OCI-LY1 (cell line): ENCODE data around the gene PDE1A.

ENCODE experiments used
- H2AFZ ChIP-seq: fragments of 200-600 bp; sonication (generic), shearing (Covaris generic); 2 replicates; pipeline ENCODE4 v1.6.0; 2014; ENCODE audit warnings: antibody characterized with exemption, mild to moderate bottlenecking, low read length
- H3F3A ChIP-seq: fragments of 200-600 bp; sonication (generic), shearing (Covaris generic); 2 replicates; pipeline ENCODE4 v1.6.0; 2014; ENCODE audit warnings: mild to moderate bottlenecking, antibody characterized with exemption, low read length, moderate library complexity; ENCODE audit not compliant: insufficient read depth
- H3K27ac ChIP-seq: fragments of 200-600 bp; sonication (generic); 2 replicates; pipeline ENCODE4 v1.5.1; 2014; ENCODE audit warnings: low read length, mixed run types, mild to moderate bottlenecking, low read depth; ENCODE audit not compliant: poor library complexity, severe bottlenecking
- H3K27me3 ChIP-seq: fragments of 200-600 bp; sonication (generic); 2 replicates; pipeline ENCODE4 v1.6.0; 2014; ENCODE audit warnings: antibody characterized with exemption, mild to moderate bottlenecking, low read length, moderate library complexity; ENCODE audit not compliant: insufficient read depth
- H3K36me3 ChIP-seq: fragments of 200-600 bp; sonication (generic); 2 replicates; pipeline ENCODE4 v1.6.1; 2014; ENCODE audit warnings: mild to moderate bottlenecking, antibody characterized with exemption, low read length, moderate library complexity, mixed read lengths; ENCODE audit not compliant: insufficient read depth
- H3K4me1 ChIP-seq: fragments of 200-600 bp; sonication (generic); 2 replicates; pipeline ENCODE4 v1.5.1; 2014; ENCODE audit warnings: mild to moderate bottlenecking, low read length, moderate library complexity; ENCODE audit not compliant: insufficient read depth, severe bottlenecking
- H3K4me2 ChIP-seq: fragments of 200-600 bp; sonication (generic), shearing (Covaris generic); 2 replicates; pipeline ENCODE4 v1.6.1; 2014; ENCODE audit warnings: low read length
- H3K4me3 ChIP-seq: fragments of 200-600 bp; sonication (generic); 2 replicates; pipeline ENCODE4 v1.5.1; 2014; ENCODE audit warnings: low read length, low read depth, mild to moderate bottlenecking, mixed read lengths; ENCODE audit not compliant: poor library complexity, severe bottlenecking
- H3K79me2 ChIP-seq: fragments of 200-600 bp; shearing (Covaris generic); 2 replicates; pipeline ENCODE4 v1.6.1; 2016; ENCODE audit warnings: mixed run types, low read length, mixed read lengths; ENCODE audit not compliant: insufficient read depth
- H3K9ac ChIP-seq: fragments of 200-600 bp; sonication (generic), shearing (Covaris generic); 2 replicates; pipeline ENCODE4 v1.6.1; 2014; ENCODE audit warnings: mild to moderate bottlenecking, low read length, mixed read lengths
- H3K9me2 ChIP-seq: fragments of 200-600 bp; sonication (generic), shearing (Covaris generic); 2 replicates; pipeline ENCODE4 v1.6.1; 2014; ENCODE audit warnings: low read depth, mild to moderate bottlenecking, low read length, mixed read lengths
- H3K9me3 ChIP-seq: fragments of 200-600 bp; shearing (Covaris generic); 2 replicates; pipeline ENCODE4 v1.6.1; 2014; ENCODE audit warnings: low read length, mixed read lengths
- H4K20me1 ChIP-seq: fragments of 200-600 bp; sonication (generic), shearing (Covaris generic); 2 replicates; pipeline ENCODE4 v1.6.0; 2016; ENCODE audit warnings: mild to moderate bottlenecking, low read length; ENCODE audit not compliant: insufficient read depth
- CTCF ChIP-seq: fragments of 200-600 bp; sonication (generic), shearing (Covaris generic); IDR thresholded peaks from 2 replicates; pipeline ENCODE4 v1.5.1; 2017; ENCODE audit warnings: mild to moderate bottlenecking, antibody characterized with exemption, low read length, moderate library complexity, mixed read lengths
- EZH2 ChIP-seq: fragments of 200-600 bp; sonication (generic), shearing (Covaris generic); IDR thresholded peaks from 2 replicates; pipeline ENCODE4 v1.8.0; 2017; ENCODE audit warnings: borderline replicate concordance, mixed run types, mild to moderate bottlenecking, antibody characterized with exemption, low read length, moderate library complexity, mixed read lengths

PDE1A gene

DNA sequence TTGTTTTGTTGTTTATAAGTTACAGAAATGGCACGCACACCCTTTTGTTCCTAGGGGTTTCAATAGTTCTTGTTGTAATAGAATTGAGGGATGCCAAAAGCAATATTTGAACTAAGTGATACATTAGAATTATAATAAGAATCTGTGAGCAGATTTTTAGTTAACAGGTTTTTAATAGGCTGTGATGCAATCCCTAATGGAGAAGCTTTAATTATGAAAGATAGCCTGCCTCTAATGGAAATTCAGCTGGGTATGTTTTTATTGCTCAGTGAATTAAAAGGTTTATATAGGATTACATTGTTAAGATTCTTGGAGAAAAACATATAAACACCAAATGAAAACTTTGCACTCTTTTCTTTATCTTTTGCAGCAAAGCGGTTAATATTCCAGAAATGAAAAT is 310.1 kb downstream of the PDE1A start:
- no peak for TF ChIP-seq CTCF
- no peak for TF ChIP-seq EZH2
- Histone ChIP-seq H3K9me3 (no peaks in the 10 kb centered on the region), H3F3A (no peaks in the 10 kb centered on the region), H2AFZ (no peak overlapping the region), H3K79me2 (no peaks in the 10 kb centered on the region), H3K9me2 (no peaks in the 10 kb centered on the region), H3K4me3 (no peak overlapping the region), H3K36me3 (no peaks in the 10 kb centered on the region), H3K9ac (no peak overlapping the region), H3K4me1 (no peaks in the 10 kb centered on the region), H3K27ac (no peak overlapping the region), H4K20me1 (no peaks in the 10 kb centered on the region), H3K27me3 (no peaks in the 10 kb centered on the region), H3K4me2 (no peak overlapping the region)

DNA sequence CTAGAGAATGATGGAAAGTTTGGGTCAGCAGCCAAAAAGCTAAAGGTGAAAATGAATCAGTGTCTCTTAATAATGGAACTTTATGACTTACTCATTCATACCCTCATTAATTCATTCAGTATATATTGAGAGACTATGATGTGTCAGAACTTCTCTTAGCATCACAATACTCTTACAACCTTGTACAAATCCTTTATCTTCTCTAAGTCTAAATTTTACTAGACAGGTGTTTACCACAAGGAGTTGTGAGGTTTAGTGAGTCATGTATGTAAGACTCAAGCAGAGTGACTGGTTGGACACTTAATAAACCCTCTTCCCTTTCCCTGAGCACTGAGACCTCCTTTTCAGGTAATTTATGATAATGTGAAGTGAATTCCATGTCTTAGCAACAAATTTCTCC is 311.6 kb downstream of the PDE1A start:
- Histone ChIP-seq H3K4me2 (no peak overlapping the region), H3K27ac (no peak overlapping the region), H3K9ac (no peak overlapping the region), H3K27me3 (no peaks in the 10 kb centered on the region), H3K79me2 (no peaks in the 10 kb centered on the region), H3K36me3 (no peaks in the 10 kb centered on the region), H3K4me3 (no peak overlapping the region), H3K9me3 (no peaks in the 10 kb centered on the region), H3F3A (no peaks in the 10 kb centered on the region), H3K9me2 (no peaks in the 10 kb centered on the region), H4K20me1 (no peaks in the 10 kb centered on the region), H2AFZ (no peak overlapping the region), H3K4me1 (no peaks in the 10 kb centered on the region)
- TF ChIP-seq CTCF (no peak), EZH2 (no peak)

DNA sequence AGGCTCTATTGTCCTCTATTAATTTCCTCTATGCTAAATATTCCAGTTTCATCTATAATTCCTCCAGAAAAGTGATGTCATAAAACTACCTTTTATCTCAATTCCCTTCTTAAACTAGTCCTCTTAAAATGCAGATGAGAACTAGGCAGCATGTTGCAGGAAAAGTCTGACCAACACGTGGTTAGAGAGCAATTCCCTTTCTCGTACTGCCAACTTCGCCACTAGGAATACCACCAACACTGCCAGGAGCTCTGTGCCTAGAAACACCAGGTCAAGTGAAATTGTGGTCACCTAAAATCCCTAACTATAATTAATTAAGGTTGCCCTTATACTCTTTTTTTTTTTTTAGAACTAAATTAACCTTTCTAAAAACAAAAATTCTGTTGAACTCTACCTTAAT is 313.5 kb downstream of the PDE1A start:
- Histone ChIP-seq H3K36me3 (no peaks in the 10 kb centered on the region), H4K20me1 (no peaks in the 10 kb centered on the region), H3F3A (no peaks in the 10 kb centered on the region), H3K4me3 (no peak overlapping the region), H3K4me2 (no peak overlapping the region), H3K9me2 (no peaks in the 10 kb centered on the region), H3K27ac (no peak overlapping the region), H3K9me3 (no peaks in the 10 kb centered on the region), H3K79me2 (no peaks in the 10 kb centered on the region), H3K9ac (no peak overlapping the region), H3K27me3 (no peaks in the 10 kb centered on the region), H2AFZ (no peak overlapping the region), H3K4me1 (no peaks in the 10 kb centered on the region)
- no peak for TF ChIP-seq EZH2
- TF ChIP-seq CTCF = no peak
